NCI-H748 (cell line): ENCODE results near the gene FNBP1.

Source experiments
- DNase-seq: peaks from one replicate; lab custom pipeline; 2025; ENCODE audit not compliant: unreplicated experiment; lab: John Stamatoyannopoulos, UW

The FNBP1 gene

DNA sequence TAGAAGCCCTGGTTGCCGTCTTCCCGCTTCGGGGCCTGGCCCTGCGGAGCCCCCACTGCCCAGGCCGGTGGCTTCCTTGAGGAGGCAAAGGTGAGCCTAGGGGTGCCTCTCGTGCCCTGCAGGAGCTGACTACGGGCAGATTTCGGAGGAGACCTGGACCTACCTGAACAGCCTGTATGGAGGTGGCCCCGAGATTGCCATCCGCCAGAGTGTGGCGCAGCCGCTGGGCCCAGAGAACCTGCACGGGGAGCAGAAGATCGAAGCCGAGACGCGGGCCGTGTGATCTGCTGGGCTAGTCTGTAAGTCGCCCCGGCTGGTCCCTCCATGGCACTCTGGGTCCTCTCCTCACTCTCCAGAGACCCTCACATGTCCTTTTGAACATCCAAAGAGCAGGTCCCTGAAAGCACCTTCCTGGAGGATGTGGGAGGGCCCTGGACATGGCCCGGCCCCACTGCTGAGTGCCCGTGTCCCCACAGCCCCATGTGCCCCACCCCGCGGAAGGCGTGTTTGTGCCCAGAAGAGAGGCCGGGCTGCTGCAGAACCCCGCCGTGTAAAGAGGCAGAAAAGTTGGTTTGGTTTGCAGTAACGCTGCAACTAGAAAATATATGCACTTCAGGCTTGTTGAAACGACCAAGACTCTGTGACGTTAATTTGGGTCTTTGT is 162.9 kb downstream of the FNBP1 start:
- DNase-seq = no peak

DNA sequence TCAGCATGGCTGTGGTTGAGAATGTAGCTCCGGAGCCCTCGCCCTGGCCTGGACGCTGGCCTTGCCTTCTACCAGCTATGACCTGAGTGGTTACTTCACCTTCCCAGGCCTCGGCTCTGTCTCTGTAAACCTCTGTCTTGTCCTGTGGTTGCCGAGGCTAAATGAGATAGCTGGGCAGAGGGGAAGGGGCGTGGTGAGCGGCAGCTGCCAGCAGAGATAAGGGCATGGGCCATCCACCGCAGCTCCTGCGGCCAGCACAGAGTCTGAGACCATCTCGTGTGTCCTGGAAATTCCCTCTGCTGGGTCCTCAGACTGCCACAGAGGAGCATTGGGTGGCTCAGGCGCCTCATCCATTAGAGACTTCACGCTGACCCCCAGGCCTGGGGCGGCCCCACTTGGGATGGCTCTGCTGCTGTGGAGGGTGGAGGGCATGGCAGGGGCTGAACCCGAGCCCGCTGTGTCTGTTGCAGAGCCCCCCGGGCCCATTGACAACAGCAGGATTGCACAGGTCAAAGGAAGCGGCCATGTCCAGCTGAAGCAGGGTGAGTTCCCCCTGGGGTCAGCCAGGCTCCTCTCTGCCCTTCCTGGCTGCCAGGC is 163.8 kb downstream of the FNBP1 start:
- DNase-seq = no peak

DNA sequence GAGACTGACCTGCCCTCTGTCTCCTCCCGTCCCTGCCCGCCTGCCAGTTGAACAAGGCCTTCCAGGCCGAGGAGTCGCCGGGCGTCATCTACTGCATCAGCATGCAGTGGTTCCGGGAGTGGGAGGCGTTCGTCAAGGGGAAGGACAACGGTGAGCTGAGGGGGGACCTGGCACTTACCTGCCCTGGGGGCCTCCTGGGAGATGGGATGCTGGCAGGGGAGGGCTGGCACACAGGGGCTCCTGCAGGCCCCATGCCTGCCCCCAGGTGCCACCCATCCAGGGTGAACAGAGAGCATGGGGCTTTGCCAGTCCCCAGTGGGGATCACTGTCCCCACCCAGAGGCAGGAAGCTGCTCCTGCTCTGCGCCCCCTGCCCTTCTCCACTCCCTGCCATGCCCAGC is 164.7 kb downstream of the FNBP1 start:
- DNase-seq = no peak

DNA sequence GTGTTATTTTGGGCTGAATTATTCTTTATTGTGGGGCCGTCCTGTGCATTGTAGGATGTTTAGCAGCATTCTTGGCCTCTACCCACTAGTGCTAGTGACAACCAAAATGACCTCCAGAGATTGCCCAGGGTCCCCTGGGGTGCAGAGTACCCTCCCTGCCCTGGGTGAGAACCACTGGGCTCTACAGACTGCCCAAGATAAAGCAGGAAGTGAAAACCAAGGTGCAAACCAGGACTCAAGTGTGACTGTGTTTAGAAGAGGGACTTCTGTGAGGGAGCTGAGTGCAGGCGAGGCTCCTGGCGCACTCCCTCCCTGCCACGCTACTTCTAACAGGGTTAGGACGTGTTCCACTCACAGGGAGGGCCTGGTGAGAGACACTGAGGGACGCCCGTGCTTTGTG is 166.2 kb downstream of the FNBP1 start:
- DNase-seq = no peak

DNA sequence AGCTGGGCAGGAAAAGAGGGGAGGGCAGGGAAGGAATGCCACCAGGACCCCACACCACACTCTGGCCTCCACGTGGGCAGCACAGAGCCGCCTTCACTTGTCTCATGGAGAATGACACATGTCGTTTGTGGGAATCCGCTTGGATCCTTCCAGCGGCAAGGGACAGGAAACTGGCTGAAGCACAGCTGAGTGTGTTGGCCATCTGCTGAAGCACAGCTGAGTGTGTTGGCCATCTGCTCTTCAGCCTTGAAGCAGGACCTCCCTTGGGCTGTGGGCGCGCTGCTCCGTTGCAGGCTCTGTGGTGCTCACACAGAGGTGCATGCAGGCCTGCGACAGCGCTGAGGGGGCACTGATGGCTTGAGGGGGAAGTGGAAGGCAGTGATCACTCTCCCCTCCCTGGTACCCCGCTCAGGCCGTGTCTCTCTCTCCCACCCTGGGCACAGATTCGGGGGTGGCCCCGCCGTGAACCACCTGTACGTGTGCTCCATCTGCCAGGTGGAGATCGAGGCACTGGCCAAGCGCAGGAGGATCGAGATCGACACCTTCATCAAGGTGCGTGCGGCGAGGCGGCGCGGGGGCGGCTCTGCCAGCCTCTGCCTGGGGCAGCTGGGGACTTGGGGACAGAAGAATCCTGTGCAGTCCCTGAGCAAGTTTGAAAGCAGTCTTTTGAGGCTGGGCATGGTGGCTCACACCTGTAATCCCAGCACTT is 167.1 kb downstream of the FNBP1 start:
- no peak for DNase-seq

DNA sequence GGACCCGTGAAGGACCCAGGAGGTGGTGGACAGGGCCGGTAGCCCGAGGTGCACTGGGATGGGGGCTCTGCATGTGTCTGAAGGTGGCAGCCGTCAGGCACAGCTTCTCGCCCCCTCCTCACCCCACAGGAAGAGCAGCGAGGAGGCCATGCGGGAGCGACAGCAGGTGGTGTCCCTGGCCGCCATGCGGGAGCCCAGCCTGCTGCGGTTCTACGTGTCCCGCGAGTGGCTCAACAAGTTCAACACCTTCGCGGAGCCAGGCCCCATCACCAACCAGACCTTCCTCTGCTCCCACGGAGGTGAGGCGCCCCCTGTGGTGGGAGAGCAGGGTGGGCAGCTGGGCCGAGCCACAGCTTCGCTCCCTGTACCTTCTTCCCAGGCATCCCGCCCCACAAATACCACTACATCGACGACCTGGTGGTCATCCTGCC is 167.8 kb downstream of the FNBP1 start:
- DNase-seq = no peak

DNA sequence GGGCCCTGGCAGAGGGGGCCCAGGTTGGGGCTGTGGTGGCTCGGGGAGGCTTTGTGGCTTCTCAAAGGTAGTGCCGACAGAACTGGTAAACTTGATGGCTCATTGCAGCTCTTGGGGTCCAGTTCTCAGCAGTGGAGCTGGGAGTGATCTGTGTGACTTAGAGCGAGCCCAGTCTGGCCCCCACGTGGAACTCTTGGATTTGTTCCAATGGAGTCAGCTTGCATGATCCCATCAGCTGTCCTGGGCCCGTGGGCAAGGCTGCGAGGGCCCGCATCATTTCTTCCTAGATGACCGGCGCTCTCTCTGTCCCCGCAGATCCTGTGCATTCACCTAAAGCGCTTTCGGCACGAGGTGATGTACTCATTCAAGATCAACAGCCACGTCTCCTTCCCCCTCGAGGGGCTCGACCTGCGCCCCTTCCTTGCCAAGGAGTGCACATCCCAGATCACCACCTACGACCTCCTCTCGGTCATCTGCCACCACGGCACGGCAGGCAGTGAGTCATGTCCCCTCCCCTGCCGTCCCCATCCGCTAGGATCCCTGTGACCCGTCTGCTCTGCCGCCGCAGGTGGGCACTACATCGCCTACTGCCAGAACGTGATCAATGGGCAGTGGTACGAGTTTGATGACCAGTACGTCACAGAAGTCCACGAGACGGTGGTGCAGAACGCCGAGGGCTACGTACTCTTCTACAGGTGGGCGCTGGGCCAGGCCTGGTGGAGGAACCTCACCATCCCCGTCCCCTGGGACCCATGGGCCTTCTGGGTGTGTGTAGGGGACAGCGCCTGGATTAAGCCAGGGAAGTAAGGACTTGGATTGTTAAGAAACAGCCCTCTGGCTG is 168.5 kb downstream of the FNBP1 start:
- DNase-seq = no peak

DNA sequence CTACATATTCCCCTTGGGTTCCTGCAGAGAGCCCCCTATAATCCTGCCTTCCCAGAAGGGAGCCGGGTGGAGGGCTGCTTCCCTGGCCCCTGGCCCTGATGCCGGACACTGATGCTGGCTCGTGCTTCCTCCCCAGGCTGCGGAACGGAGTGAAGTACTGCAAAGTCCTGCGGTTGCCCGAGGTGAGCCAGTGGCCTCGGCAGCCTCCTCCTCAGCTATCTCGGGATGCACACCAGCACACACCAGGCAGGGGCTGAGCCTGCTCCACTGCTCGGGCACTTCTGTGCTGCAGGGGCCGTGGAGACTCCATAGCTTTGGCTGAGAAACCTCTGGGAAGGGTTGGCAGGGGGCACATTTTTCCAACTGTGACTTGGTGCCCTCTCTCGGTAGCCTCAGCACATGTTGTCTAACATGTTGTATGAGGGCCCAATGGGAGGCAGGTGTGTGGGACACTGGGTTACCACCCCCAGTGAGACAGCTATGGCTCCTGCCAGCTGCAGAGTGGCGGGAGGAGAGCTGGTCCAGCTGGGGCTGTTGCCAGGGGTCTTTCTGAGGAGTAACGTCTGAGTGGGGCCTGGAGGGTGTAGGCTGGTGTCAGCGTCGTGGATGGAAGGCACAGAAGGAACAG is 169.3 kb downstream of the FNBP1 start:
- DNase-seq = no peak

DNA sequence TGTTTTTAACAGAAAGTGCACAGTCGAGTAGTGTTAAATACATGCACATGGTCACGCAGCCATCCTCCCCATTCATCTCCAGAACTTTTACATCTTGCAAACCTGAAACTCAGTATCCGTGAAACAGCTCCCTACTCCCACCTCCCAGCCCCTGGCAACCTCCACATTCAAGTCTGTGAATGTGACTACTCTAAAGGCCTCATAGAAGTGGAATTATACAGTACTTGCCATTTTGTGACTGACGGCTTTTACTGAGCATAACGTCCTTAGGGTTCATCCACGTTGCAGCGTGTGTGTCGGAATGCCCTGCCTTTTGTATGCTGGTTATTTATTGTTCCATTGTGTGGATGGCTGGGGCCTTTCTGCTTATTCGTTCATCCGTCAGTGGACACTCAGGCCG is 171.9 kb downstream of the FNBP1 start:
- DNase-seq = no peak

DNA sequence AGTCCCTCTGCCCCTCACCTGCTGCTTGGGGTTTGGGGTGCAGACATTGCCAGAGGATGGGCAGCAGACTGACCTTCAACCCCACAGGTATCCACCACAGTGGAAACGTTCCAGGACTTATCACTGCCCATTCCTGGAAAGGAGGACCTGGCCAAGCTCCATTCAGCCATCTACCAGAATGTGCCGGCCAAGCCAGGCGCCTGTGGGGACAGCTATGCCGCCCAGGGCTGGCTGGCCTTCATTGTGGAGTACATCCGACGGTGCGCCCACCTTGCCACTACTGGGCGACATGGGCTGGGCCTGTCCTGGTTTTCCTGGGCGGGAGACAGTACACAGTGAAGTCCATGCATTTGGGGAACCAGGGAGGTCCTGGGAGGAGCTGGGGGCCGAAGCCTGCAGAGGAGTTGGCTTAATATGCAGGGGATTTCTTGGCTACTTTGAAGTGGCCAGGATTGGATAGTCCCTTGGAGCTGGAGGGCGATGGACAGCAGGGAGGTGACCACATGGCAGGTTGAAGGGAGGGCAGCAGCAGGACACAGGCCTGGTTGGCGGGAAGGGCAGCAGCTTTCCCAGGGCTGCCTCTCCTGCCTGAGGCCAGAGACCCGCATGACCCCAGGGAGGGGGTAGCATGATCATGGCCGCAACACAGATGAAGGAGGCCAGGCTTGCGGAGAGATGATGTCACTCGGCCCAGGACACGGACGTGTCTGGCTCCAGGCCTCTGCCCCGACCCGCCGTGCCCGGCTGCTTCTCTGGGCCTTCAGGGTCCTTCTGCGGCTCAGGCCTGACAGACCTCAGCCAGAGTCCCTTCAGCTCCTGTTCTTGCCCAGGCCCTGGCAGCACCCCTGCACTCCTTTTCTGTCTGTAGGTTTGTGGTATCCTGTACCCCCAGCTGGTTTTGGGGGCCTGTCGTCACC is 173.1 kb downstream of the FNBP1 start:
- no peak for DNase-seq

DNA sequence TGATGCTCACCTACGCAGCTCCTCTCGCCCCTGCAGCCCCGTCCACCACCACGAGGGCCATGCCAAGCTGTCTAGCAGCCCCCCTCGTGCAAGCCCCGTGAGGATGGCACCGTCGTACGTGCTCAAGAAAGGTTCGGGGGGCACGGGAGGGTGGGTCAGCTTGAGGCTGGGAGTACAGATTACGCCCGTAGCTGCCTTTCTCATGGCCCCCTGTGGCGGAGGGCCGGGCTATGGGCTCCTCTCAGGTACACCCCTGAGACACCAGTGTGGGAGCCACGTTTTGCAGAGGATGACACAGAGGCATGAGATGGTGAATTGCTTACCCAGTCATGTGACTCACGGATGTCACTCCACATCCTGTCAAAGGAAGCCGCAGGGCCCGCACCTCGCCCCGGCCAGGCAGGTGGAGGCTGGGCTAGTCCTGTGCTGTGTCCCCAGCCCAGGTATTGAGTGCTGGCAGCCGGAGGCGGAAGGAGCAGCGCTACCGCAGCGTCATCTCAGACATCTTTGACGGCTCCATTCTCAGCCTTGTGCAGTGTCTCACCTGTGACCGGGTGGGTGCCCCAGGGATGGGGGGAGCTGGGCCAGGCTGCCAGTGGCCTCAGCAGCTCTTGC is 174.0 kb downstream of the FNBP1 start:
- DNase-seq = no peak

DNA sequence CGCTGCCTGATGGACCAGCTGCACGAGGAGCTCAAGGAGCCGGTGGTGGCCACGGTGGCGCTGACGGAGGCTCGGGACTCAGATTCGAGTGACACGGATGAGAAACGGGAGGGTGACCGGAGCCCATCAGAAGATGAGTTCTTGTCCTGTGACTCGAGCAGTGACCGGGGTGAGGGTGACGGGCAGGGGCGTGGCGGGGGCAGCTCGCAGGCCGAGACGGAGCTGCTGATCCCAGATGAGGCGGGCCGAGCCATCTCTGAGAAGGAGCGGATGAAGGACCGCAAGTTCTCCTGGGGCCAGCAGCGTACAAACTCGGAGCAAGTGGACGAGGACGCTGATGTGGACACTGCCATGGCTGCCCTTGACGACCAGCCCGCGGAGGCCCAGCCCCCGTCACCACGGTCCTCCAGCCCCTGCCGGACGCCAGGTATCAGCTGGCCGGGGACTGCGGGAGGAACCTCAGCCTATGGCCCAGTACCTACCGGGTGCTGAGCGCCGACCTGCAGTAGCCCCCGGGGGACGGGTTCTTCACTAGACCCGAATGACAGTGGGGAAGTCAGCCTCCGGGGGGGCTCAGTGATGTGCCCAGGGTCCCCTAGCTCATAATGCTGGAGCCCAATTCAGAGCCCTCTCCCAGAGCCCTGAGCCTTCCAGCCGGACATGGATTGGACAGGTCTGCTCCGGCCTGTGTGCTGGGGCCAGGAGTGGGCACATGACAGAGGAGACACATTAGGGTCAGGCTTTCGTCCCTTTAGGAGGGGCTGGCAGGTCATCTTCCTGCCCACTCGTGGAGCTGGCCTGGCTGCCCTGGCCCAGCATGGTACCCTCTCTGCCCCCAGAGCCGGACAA is 174.7 kb downstream of the FNBP1 start:
- no peak for DNase-seq

DNA sequence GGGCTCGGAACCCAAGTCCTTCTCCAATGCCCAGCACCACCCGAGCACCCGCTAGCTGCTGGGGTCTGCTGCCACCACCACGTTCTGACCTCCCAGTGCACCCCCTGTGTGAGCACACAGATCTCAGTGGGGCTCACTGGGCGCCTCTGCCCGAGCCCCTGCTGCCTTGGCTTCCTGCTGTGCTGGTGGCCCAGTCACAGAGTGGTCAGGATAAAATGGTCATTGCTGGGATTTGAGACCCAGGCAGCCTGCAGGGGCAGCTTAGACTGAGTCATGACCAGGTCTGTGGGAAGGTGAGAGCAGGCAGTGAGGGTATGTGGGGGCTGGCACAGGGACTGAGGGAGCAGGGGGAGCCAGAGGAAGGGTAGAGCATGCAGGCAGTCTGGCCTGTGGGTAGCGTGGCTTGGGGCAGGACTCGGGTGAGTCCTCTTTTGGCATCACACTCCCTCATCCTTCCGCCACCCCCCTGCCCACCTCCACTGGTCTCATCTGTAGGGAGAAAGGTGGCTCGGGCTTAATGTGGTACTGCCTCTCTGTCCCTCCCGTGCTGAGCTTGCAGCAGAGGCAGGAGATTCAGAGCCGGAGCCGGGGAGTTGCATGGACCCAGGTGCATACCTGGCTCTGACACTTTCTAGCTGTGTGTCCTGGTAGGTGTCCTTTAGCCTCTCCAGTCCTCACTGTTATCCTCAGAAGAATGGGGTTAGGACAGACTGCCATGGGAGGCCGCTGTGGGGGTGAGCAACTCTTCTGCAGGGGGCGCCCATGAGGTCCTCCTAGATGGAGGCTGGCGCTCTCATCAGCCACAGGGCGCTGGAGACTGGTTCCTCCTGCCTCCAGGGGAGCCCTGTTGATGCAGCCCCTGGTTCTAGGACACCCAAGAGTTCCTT is 175.6 kb downstream of the FNBP1 start:
- DNase-seq = no peak

DNA sequence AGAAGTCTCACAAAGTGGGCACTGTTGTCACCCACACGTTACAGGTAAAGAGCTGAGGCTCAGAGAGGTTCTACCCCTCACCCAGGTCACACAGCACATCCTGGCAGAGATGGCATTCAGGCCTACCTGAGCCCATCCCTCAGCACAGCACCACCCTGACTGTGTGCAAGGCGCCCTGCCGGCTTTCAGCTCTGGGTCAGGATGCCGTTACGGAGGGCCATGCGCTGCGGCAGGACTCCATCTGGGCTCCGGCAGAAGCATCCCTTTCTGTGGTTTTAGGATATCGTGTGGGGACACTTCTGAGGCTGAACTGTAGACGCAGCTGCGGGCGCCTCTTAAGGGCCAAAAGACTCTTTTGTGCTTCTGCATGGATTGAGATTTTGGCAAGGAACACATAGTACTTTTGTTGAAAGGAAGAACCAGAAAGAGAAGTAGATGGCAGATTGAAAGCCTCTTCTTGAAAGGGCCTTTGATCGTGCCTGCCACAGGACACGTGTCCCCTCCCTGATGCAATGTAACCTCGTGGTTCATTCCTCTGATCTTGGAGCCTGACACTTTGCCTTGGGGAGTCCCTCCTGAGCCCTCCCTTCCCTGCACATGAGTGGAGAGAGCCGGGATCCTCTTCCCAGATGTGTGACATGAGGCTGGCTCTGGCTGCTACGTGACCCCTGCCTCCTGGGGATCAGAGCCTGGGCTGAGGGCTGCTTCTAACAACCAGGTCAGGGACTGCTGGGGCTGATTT is 176.4 kb downstream of the FNBP1 start:
- DNase-seq = no peak

DNA sequence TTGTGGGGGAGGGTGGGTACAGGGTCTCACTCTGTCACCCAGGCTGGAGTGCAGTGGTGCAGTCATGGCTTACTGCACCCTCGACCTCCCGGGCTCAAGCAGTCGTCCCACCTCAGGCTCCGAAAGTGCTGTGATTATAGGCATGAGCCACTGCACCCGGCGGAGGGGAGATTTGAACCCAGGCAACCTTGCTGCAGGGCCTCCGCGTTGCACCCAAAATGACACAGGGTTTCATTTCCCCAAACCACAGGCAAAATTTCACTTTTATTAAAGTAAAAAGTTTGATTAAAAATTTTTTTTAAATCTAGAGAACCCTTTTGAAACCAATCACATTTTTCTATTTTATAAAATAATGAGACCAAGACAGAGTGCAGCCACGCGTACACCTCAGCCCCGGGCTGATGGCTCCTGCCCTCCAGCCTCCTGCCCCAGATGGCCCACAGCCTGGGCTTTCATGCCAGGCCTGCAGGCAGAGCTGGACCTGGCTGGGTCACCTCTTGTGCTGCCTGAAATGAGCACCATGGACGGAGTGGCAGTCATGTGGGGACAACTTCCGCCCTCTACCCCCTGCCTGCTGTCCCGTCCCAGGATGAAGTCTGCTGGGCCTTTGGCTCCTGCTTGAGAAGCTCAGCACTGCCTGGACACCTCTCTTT is 177.2 kb downstream of the FNBP1 start:
- no peak for DNase-seq

DNA sequence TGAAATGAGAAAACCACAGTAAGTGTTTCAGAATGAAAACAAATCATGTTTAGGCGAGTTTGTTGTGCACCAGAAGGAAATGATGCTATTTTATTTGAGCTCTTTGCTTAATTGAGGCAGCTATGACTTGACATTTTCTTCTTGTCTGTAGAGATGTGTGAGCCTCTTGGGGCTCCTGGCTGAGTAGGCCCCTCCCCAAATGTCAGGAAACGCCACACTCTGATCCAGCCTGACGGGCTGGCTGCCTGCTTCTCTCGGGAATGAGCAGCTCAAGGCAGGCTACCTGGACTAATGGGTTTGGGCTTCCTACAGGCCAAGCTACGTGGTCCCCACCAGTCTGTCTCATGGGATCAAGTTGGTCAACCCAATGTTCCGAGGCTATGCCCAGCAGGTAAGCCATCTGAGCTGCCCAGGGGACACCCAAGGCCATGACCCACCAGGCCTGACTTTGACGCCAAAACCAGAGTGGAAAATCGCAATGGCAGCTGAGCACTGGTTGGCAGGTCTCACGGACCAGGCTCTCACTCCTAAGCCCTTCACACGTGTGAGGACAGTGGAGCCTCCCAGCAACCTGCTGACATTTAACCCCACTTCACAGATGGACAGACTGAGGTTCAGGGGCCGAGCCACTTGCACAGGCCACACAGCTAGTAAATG is 177.9 kb downstream of the FNBP1 start:
- DNase-seq = no peak
